ENCODE measurements around the gene GCC2.

GCC2 gene

DNA sequence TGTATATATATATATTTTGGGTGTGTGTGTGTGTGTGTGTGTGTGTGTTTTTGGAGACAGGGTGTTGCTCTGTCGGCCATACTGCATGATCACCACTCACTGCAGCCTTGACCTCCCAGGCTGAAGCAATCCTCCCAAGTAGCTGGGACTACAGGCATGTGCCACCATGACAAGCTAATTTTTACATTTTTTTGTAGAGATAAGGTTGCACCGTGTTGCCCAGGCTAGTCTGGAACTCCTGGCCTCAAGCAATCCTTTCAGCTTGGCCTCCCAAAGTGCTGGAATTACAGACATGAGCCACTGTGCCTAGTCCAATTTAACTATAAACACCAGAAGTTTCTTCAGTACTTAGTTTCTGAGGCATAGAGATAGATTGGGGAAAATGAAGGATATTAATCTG is 103.6 kb downstream of the GCC2 start:
- TF ChIP-seq POLR2AphosphoS5 (IDR thresholded peaks at IDR 0.05; ENCODE audit: low read depth, low read length) = no peak
- no peak for TF ChIP-seq TAF1 (IDR thresholded peaks at IDR 0.05; ENCODE audit: borderline replicate concordance, insufficient read depth, low read length)
- TF ChIP-seq FOXP2 (optimal IDR thresholded peaks at IDR 0.05; ENCODE audit: borderline replicate concordance, extremely low read depth, extremely low read length, insufficient read depth) = no peak
- TF ChIP-seq, protein P1, sequence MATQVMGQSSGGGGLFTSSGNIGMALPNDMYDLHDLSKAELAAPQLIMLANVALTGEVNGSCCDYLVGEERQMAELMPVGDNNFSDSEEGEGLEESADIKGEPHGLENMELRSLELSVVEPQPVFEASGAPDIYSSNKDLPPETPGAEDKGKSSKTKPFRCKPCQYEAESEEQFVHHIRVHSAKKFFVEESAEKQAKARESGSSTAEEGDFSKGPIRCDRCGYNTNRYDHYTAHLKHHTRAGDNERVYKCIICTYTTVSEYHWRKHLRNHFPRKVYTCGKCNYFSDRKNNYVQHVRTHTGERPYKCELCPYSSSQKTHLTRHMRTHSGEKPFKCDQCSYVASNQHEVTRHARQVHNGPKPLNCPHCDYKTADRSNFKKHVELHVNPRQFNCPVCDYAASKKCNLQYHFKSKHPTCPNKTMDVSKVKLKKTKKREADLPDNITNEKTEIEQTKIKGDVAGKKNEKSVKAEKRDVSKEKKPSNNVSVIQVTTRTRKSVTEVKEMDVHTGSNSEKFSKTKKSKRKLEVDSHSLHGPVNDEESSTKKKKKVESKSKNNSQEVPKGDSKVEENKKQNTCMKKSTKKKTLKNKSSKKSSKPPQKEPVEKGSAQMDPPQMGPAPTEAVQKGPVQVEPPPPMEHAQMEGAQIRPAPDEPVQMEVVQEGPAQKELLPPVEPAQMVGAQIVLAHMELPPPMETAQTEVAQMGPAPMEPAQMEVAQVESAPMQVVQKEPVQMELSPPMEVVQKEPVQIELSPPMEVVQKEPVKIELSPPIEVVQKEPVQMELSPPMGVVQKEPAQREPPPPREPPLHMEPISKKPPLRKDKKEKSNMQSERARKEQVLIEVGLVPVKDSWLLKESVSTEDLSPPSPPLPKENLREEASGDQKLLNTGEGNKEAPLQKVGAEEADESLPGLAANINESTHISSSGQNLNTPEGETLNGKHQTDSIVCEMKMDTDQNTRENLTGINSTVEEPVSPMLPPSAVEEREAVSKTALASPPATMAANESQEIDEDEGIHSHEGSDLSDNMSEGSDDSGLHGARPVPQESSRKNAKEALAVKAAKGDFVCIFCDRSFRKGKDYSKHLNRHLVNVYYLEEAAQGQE (IDR thresholded peaks at IDR 0.05; ENCODE audit: insufficient read depth in 1 of 2, low read depth in 2 of 2, low read length in 2 of 2) = no peak
- no peak for TF ChIP-seq SIN3A (IDR thresholded peaks at IDR 0.05; ENCODE audit: borderline replicate concordance, insufficient read depth, low read length)

DNA sequence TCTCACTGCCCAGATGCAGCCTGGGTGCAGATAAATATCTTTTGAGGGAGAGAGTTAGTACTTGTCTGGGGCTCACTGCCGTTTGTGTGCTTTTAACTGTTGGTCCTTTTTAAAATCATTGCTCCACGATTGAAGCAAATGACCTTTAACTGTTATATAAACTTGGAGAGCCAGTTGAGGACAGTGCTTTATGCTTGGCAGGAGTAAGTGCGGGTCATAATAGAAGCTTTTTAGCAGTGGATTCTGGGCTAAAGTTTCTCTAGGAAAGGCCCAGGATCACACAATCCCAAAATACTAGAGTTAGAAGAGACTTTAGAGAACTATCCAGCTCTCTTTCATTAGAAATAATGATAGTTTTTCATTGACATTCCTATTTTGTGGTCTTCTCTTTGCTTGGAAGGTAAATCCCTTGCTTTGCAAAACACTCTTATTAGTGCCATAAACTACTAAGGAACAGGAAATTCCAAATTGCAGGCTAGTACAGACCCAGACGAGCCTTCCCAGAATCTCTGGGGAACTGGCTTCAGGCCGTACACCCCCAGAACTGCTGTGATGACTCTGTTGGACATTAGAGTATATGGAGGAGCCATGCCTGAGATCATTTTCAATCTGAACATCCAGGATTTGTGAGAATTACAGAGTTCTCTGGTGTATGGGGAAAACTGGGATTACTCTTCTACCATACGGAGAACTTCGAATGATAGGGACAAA is 104.4 kb downstream of the GCC2 start:
- TF ChIP-seq FOXP2 (optimal IDR thresholded peaks at IDR 0.05; ENCODE audit: borderline replicate concordance, extremely low read depth, extremely low read length, insufficient read depth) (no peak), SIN3A (IDR thresholded peaks at IDR 0.05; ENCODE audit: borderline replicate concordance, insufficient read depth, low read length) (no peak)

DNA sequence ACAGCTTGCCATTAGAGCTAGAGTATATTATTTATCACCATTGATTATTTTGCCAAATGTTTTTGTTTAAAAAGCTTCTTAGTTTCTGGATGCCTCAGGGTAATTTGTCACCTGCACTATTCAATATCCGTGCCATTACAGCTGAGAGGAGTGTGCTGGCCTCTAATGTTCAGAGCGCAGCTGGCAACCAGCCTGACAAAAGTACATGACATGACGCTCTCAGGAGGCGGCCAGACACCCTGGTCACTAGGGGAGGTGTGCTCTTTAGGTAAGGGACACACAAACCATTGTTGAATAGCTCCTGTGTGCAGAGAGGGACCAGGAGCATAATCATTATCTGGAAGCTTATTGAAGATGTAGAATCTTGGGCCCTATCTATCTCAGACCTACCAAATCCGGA is 105.5 kb downstream of the GCC2 start:
- TF ChIP-seq SIN3A (IDR thresholded peaks at IDR 0.05; ENCODE audit: borderline replicate concordance, insufficient read depth, low read length) (no peak), FOXP2 (optimal IDR thresholded peaks at IDR 0.05; ENCODE audit: borderline replicate concordance, extremely low read depth, extremely low read length, insufficient read depth) (no peak), POLR2AphosphoS5 (IDR thresholded peaks at IDR 0.05; ENCODE audit: low read depth, low read length) (no peak), TAF1 (IDR thresholded peaks at IDR 0.05; ENCODE audit: borderline replicate concordance, insufficient read depth, low read length) (no peak)
- TF ChIP-seq, protein P1 (IDR thresholded peaks at IDR 0.05; ENCODE audit: insufficient read depth in 1 of 2, low read depth in 2 of 2, low read length in 2 of 2) = no peak

DNA sequence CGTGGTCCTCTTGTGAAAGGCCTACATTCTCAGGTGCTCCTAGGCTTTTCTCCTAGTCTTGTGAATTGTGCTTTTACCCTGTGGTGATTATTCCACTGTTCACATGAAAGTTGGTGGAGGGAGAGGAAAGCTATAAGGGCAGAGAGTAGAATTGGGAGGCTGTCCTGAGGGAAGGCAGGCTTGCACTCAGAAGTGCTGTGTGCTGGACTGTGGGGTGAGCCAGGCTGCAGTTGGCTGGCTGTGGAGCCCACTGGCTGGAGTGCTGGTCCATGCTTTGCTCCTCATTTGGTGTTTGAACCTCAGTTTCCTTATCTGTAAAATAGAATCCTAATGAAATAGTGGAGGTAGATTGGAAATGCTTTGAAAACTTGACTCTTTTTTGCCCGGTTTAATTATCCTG is 106.6 kb downstream of the GCC2 start:
- TF ChIP-seq SIN3A (IDR thresholded peaks at IDR 0.05; ENCODE audit: borderline replicate concordance, insufficient read depth, low read length) (no peak), TAF1 (IDR thresholded peaks at IDR 0.05; ENCODE audit: borderline replicate concordance, insufficient read depth, low read length) (no peak), POLR2AphosphoS5 (IDR thresholded peaks at IDR 0.05; ENCODE audit: low read depth, low read length) (no peak), FOXP2 (optimal IDR thresholded peaks at IDR 0.05; ENCODE audit: borderline replicate concordance, extremely low read depth, extremely low read length, insufficient read depth) (no peak)
- TF ChIP-seq, protein P1 (IDR thresholded peaks at IDR 0.05; ENCODE audit: insufficient read depth in 1 of 2, low read depth in 2 of 2, low read length in 2 of 2) = no peak
